A673 (cell line): Measurements from ENCODE around the gene BPIFB2. TPM values are rescaled to one million over a fixed set of nuclear protein-coding genes. Genes with fewer than 3 reads are reported as not detected.

Source experiments
- BruUV-seq: library from RNA; stranded (reverse); fragments of 400-500 nt; replicated peaks from 2 replicates; lab custom pipeline; 2021; lab: Mats Ljungman, UMichigan
- CTCF ChIA-PET: fragments of 300-600 bp; sonication (Branson Sonifier 250); formaldehyde crosslinking; loops from one replicate; lab custom pipeline; 2022; ENCODE audit warnings: antibody characterized with exemption; lab: Charles Lee
- POLR2A ChIA-PET: fragments of 300-600 bp; sonication (Branson Sonifier 250); formaldehyde crosslinking; loops from one replicate; lab custom pipeline; 2022; ENCODE audit warnings: antibody characterized with exemption; ENCODE audit not compliant: low non-redundant PET; lab: Charles Lee
- DNase-seq: peaks from one replicate; pipeline ENCODE4 v3.0.0-alpha.2; 2015; ENCODE audit warnings: low spot score
- H3K27ac ChIP-seq: fragments of 200-600 bp; sonication (generic); 2 replicates; pipeline ENCODE4 v1.5.1; 2016; ENCODE audit warnings: mixed run types, low read depth, mild to moderate bottlenecking, mixed read lengths, antibody characterized with exemption, low read length; ENCODE audit not compliant: poor library complexity, severe bottlenecking
- H3K27me3 ChIP-seq: fragments of 200-600 bp; sonication (generic); replicated peaks from 2 replicates; pipeline ENCODE4 v1.6.1; 2017; ENCODE audit warnings: mixed run types, low read depth, mild to moderate bottlenecking, mixed read lengths, antibody characterized with exemption, low read length; ENCODE audit not compliant: insufficient read depth, poor library complexity
- H3K36me3 ChIP-seq: fragments of 200-600 bp; sonication (generic); 2 replicates; pipeline ENCODE4 v1.6.1; 2016; ENCODE audit warnings: mixed run types, mild to moderate bottlenecking, mixed read lengths, antibody characterized with exemption, low read length; ENCODE audit not compliant: insufficient read depth, poor library complexity, severe bottlenecking
- H3K4me1 ChIP-seq: fragments of 200-600 bp; sonication (generic); 2 replicates; pipeline ENCODE4 v1.6.1; 2017; ENCODE audit warnings: mixed run types, mild to moderate bottlenecking, mixed read lengths, antibody characterized with exemption, low read length; ENCODE audit not compliant: insufficient read depth, poor library complexity, severe bottlenecking
- H3K4me3 ChIP-seq: fragments of 200-600 bp; sonication (generic); 2 replicates; pipeline ENCODE4 v1.5.1; 2016; ENCODE audit warnings: low read depth, mixed run types, mild to moderate bottlenecking, mixed read lengths, low read length; ENCODE audit not compliant: poor library complexity, severe bottlenecking
- H3K9me3 ChIP-seq: fragments of 200-600 bp; sonication (generic); 2 replicates; pipeline ENCODE4 v1.6.1; 2016; ENCODE audit warnings: mixed run types, low read depth, mild to moderate bottlenecking, mixed read lengths, antibody characterized with exemption, low read length; ENCODE audit not compliant: poor library complexity, severe bottlenecking
- CTCF ChIP-seq: fragments of 300-800, 200-600 bp; sonication (generic); conservative IDR thresholded peaks from 2 replicates; pipeline ENCODE4 v1.5.1; 2017; ENCODE audit warnings: low read depth, mild to moderate bottlenecking, antibody characterized with exemption, low read length, moderate library complexity, mixed read lengths
- EZH2 ChIP-seq: fragments of 200-600 bp; sonication (generic); IDR thresholded peaks from 2 replicates; pipeline ENCODE4 v1.6.1; 2017; ENCODE audit warnings: borderline replicate concordance, low read depth, mild to moderate bottlenecking, mixed read lengths, antibody characterized with exemption, low read length; ENCODE audit not compliant: poor library complexity, severe bottlenecking
- intact Hi-C: fragments of 100-400 bp; cut with micrococcal nuclease; formaldehyde crosslinking; loops from one replicate; pipeline ENCODE4 v1.10.0; 2022; ENCODE audit not compliant: unreplicated experiment
- total RNA-seq: library from RNA; stranded (reverse); gene quantifications from 2 replicates; pipeline ENCODE4 v1.2.3, GENCODE V29; 2021

BPIFB2 gene
- total RNA-seq, 1 experiment from 2014 or later = not detected

GRCh38 chr20:33020278-33021161 lies 13.0 kb downstream of the BPIFB2 start:
- Histone ChIP-seq H3K9me3 (no peaks in the 10 kb centered on the region), H3K27ac (no peak overlapping the region), H3K27me3 (peaks cover 20% of the 10 kb centered on the region), H3K4me1 (no peaks in the 10 kb centered on the region), H3K36me3 (no peaks in the 10 kb centered on the region), H3K4me3 (no peak overlapping the region)
- TF ChIP-seq CTCF (no peak), EZH2 (no peak)
- no peak for DNase-seq
- CTCF ChIA-PET = no interaction called here
- POLR2A ChIA-PET = no interaction called here
- intact Hi-C loops = no loop called here
- no TSS peak for BruUV-seq

DNA sequence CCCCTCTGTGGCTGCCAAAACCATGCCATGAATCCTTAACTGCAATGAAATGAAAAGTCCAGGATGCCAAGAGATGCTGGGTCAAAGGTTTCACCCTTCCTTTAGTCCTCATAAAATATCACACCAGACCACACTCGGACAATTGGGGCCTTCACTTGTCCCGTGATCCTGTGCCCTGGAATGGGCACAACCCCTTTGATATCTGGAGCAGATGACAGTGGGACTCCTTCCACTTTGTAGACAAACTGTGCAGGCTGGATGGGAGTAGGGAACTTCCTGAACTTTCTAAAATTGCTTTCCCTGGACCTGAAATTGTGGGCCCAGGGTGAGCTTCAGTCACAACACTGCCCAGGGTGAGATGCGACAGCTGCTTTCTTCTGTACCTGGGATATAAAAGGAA lies 14.4 kb downstream of the BPIFB2 start:
- H3K36me3 ChIP-seq = no peaks in the 10 kb centered on the region
- CTCF ChIA-PET = no interaction called here
- no peak for TF ChIP-seq EZH2
- TF ChIP-seq CTCF = no peak
- intact Hi-C loops = no loop called here
- no peak overlapping the region for H3K4me3 ChIP-seq
- POLR2A ChIA-PET = no interaction called here
- H3K9me3 ChIP-seq = no peaks in the 10 kb centered on the region
- H3K27me3 ChIP-seq = peaks cover 8% of the 10 kb centered on the region
- BruUV-seq = no TSS peak
- no peaks in the 10 kb centered on the region for H3K4me1 ChIP-seq
- DNase-seq = no peak
- H3K27ac ChIP-seq = no peak overlapping the region

GRCh38 chr20:33022289-33022688 lies 14.8 kb downstream of the BPIFB2 start:
- CTCF ChIA-PET = no interaction called here
- intact Hi-C loops = no loop called here

More at GRCh38 chr20:33022289-33022688, 14.8 kb downstream of the BPIFB2 start:
- Histone ChIP-seq H3K9me3 (no peaks in the 10 kb centered on the region), H3K27me3 (peaks cover 4% of the 10 kb centered on the region), H3K27ac (no peak overlapping the region), H3K36me3 (no peaks in the 10 kb centered on the region), H3K4me3 (no peak overlapping the region), H3K4me1 (no peaks in the 10 kb centered on the region)
- POLR2A ChIA-PET = no interaction called here
- no peak for DNase-seq
- no peak for TF ChIP-seq CTCF
- no peak for TF ChIP-seq EZH2
- no TSS peak for BruUV-seq
